Stimulated activated CD4-positive, alpha-beta T cell treated with anti-CD3 and anti-CD28 coated beads, Interleukin-15, amount 100 ng/mL, for 48 hours (primary cell): Measurements from ENCODE around the gene UBASH3B.

Experiments used
- DNase-seq, 2 donors: peaks; one replicate each; pipeline ENCODE4 v3.0.0-alpha.2; 2020; ENCODE audit warnings: low read depth in 2 of 2

UBASH3B gene

GRCh38 chr11:122678406-122678805 is 22.9 kb downstream of the UBASH3B start:
- no peak for DNase-seq

- DNase-seq = no peak
Measured at GRCh38 chr11:122679466-122679865, 23.9 kb downstream of the UBASH3B start.

GRCh38 chr11:122681070-122681469 is 25.5 kb downstream of the UBASH3B start:
- no peak for DNase-seq

- no peak for DNase-seq
Measured at GRCh38 chr11:122681735-122682134, 26.2 kb downstream of the UBASH3B start.

GRCh38 chr11:122682464-122682863 is 26.9 kb downstream of the UBASH3B start:
- no peak for DNase-seq

GRCh38 chr11:122685041-122685440 is 29.5 kb downstream of the UBASH3B start:
- no peak for DNase-seq

- DNase-seq = no peak
Measured at GRCh38 chr11:122686111-122686510, 30.6 kb downstream of the UBASH3B start.

- no peak for DNase-seq
Measured at GRCh38 chr11:122690384-122690783, 34.9 kb downstream of the UBASH3B start.

GRCh38 chr11:122690801-122691548 is 35.5 kb downstream of the UBASH3B start:
- DNase-seq = no peak

GRCh38 chr11:122691549-122692150 is 36.1 kb downstream of the UBASH3B start:
- DNase-seq = no peak

- DNase-seq = no peak
Measured at GRCh38 chr11:122692444-122692843, 36.9 kb downstream of the UBASH3B start.

- DNase-seq = no peak
Measured at GRCh38 chr11:122695076-122695615, 39.6 kb downstream of the UBASH3B start.

GRCh38 chr11:122696662-122697061 is 41.1 kb downstream of the UBASH3B start:
- peak; percentile 65 to 71 for DNase-seq

GRCh38 chr11:122697636-122698167 is 42.2 kb downstream of the UBASH3B start:
- no peak for DNase-seq

- DNase-seq = no peak
Measured at GRCh38 chr11:122698392-122698791, 42.9 kb downstream of the UBASH3B start.

- no peak for DNase-seq
Measured at GRCh38 chr11:122700666-122701065, 45.1 kb downstream of the UBASH3B start.

- no peak for DNase-seq
Measured at GRCh38 chr11:122701143-122701542, 45.6 kb downstream of the UBASH3B start.

- peak in 1 of 2 donors; percentile 46 for DNase-seq
Measured at GRCh38 chr11:122703541-122704272, 48.2 kb downstream of the UBASH3B start.

- DNase-seq = no peak
Measured at GRCh38 chr11:122705396-122705795, 49.9 kb downstream of the UBASH3B start.

GRCh38 chr11:122706291-122707088 is 51.0 kb downstream of the UBASH3B start:
- no peak for DNase-seq

- no peak for DNase-seq
Measured at GRCh38 chr11:122707111-122707510, 51.6 kb downstream of the UBASH3B start.
